GM18502 (cell line): ENCODE results near the gene OSBPL9.
A peak's percentile ranks its signal among the peaks of the same experiment; 100 is the strongest.
"Not testable (repeated sequence)": the region's sequence is repeated elsewhere in the genome, so short reads cannot be mapped to it uniquely, and the experiment has no call there.

Experiments
- ATAC-seq: cut with Tn5 transposase; IDR thresholded peaks from one replicate; pipeline ENCODE4 v1.9.1; 2021; ENCODE audit warnings: mild to moderate bottlenecking; ENCODE audit not compliant: unreplicated experiment, poor library complexity

OSBPL9 gene

GRCh38 chr1:51699391-51699790 is 82.5 kb downstream of the OSBPL9 start:
- no peak for ATAC-seq

GRCh38 chr1:51701782-51702181 is 84.9 kb downstream of the OSBPL9 start:
- not testable (repeated sequence) for ATAC-seq

GRCh38 chr1:51702220-51702619 is 85.3 kb downstream of the OSBPL9 start:
- not testable (repeated sequence) for ATAC-seq

GRCh38 chr1:51705035-51705434 is 88.1 kb downstream of the OSBPL9 start:
- no peak for ATAC-seq

- no peak for ATAC-seq
Observed at GRCh38 chr1:51708911-51709760, 92.2 kb downstream of the OSBPL9 start.

GRCh38 chr1:51709951-51710350 is 93.1 kb downstream of the OSBPL9 start:
- ATAC-seq: no peak

GRCh38 chr1:51712590-51712989 is 95.7 kb downstream of the OSBPL9 start:
- no peak for ATAC-seq

- no peak for ATAC-seq
Observed at GRCh38 chr1:51714374-51715019, 97.6 kb downstream of the OSBPL9 start.

- ATAC-seq: no peak
Observed at GRCh38 chr1:51715369-51715768, 98.5 kb downstream of the OSBPL9 start.

- ATAC-seq: no peak
Observed at GRCh38 chr1:51716746-51717145, 99.9 kb downstream of the OSBPL9 start.

GRCh38 chr1:51717842-51718241 is 101.0 kb downstream of the OSBPL9 start:
- ATAC-seq: no peak

GRCh38 chr1:51719146-51719545 is 102.3 kb downstream of the OSBPL9 start:
- ATAC-seq: no peak

GRCh38 chr1:51724797-51725196 is 107.9 kb downstream of the OSBPL9 start:
- no peak for ATAC-seq

- no peak for ATAC-seq
Observed at GRCh38 chr1:51726051-51726450, 109.2 kb downstream of the OSBPL9 start.

GRCh38 chr1:51726544-51727225 is 109.8 kb downstream of the OSBPL9 start:
- no peak for ATAC-seq

GRCh38 chr1:51727366-51727765 is 110.5 kb downstream of the OSBPL9 start:
- ATAC-seq: no peak

GRCh38 chr1:51728611-51729155 is 111.8 kb downstream of the OSBPL9 start:
- ATAC-seq: no peak

- ATAC-seq: peak; percentile 92
Observed at GRCh38 chr1:51729156-51729823, 112.4 kb downstream of the OSBPL9 start.

- ATAC-seq: peak; percentile 25
Observed at GRCh38 chr1:51729824-51730301, 113.0 kb downstream of the OSBPL9 start.

GRCh38 chr1:51731998-51732397 is 115.1 kb downstream of the OSBPL9 start:
- ATAC-seq: no peak
